ENCODE data around the gene PXMP2. TPM values are rescaled to one million over a fixed set of nuclear protein-coding genes. Genes with fewer than 3 reads are reported as not detected.
"Not testable (repeated sequence)": the region's sequence is repeated elsewhere in the genome, so short reads cannot be mapped to it uniquely, and the experiment has no call there.

PXMP2 gene
- total RNA-seq, 1 donor from 2014 or later = 9.0 TPM

DNA sequence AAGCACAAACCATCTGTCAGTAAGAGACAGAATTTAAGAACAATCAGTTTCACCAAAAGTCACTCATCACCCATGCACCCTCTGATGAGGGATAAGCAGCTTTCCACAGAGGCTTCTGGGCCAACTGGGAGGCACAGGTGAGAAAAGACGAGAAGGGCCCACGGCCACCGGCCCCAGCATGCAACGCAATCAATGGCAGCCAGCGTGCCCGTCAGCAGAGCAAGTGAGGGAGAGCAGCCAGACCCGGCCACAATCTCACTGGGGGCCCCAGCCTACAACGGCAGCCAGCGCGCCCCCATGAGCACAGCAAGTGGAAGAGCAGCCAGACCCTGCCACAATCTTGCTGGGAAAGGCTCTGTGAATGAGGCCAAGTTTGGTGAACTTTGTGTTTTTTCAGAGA, 60.9 kb downstream of the PXMP2 start:
- TF ChIP-seq, protein P1, sequence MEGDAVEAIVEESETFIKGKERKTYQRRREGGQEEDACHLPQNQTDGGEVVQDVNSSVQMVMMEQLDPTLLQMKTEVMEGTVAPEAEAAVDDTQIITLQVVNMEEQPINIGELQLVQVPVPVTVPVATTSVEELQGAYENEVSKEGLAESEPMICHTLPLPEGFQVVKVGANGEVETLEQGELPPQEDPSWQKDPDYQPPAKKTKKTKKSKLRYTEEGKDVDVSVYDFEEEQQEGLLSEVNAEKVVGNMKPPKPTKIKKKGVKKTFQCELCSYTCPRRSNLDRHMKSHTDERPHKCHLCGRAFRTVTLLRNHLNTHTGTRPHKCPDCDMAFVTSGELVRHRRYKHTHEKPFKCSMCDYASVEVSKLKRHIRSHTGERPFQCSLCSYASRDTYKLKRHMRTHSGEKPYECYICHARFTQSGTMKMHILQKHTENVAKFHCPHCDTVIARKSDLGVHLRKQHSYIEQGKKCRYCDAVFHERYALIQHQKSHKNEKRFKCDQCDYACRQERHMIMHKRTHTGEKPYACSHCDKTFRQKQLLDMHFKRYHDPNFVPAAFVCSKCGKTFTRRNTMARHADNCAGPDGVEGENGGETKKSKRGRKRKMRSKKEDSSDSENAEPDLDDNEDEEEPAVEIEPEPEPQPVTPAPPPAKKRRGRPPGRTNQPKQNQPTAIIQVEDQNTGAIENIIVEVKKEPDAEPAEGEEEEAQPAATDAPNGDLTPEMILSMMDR (IDR thresholded peaks at IDR 0.05; ENCODE audit: insufficient read depth, low read depth, low read length) = no peak
- TF ChIP-seq EZH2 (IDR thresholded peaks at IDR 0.05; ENCODE audit: insufficient read depth, low read length) = no peak
- Histone ChIP-seq H3K27me3 (ENCODE audit: insufficient read depth, low read length) (no peaks in the 10 kb centered on the region), H3K4me1 (ENCODE audit: insufficient read depth, low read length) (no peaks in the 10 kb centered on the region), H2AFZ (ENCODE audit: low read depth, low read length) (no peak overlapping the region), H3K27ac (ENCODE audit: low read depth, low read length) (no peak overlapping the region), H3K4me3 (ENCODE audit: insufficient read depth, low read depth, low read length) (no peak overlapping the region), H3K36me3 (ENCODE audit: insufficient read depth, low read length) (peaks cover 64% of the 10 kb centered on the region), H3K79me2 (ENCODE audit: insufficient read depth, low read length) (peaks cover 93% of the 10 kb centered on the region), H3K9me3 (ENCODE audit: insufficient read depth, low read depth, low read length) (no peaks in the 10 kb centered on the region), H3K4me2 (ENCODE audit: low read length) (no peak overlapping the region), H4K20me1 (ENCODE audit: insufficient read depth, low read length) (peaks cover 93% of the 10 kb centered on the region), H3K9ac (ENCODE audit: low read length) (no peak overlapping the region)
- H3K27me3 Mint-ChIP-seq (ENCODE audit: low read depth, unreplicated experiment) = no peaks in the 10 kb centered on the region
- DNase-seq (ENCODE audit: low read depth) (no peak), FAIRE-seq (no peak)
- peaks cover 2% of the 10 kb centered on the region for H3K4me1 Mint-ChIP-seq (ENCODE audit: low read depth, unreplicated experiment)
- peak overlapping the region; percentile 15 for H3K27ac Mint-ChIP-seq (ENCODE audit: unreplicated experiment)
- H3K9me3 Mint-ChIP-seq (ENCODE audit: unreplicated experiment) = no peaks in the 10 kb centered on the region
- peaks cover 11% of the 10 kb centered on the region for H3K36me3 Mint-ChIP-seq (ENCODE audit: low read depth, unreplicated experiment)
- no peak overlapping the region for H3K4me3 Mint-ChIP-seq (ENCODE audit: unreplicated experiment)

DNA sequence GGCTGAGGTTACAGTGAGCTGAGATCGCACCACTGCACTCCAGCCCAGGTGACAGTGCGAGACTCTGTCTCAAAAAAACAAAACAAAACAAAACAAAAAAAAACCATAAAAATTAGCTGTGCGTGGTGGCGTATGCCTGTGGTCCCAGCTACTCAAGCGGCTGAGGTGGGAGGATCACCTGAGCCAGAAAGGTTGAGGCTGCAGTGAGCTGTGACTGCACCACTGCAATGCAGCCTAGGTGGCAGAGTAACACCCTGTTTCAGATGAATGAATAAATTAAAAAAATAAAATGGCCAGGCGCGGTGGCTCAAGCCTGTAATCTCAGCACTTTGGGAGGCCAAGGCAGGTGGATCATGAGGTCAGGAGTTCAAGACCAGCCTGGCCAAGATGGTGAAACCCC, 66.3 kb downstream of the PXMP2 start:
- H3K27ac ChIP-seq (ENCODE audit: low read depth, low read length); H3K27ac Mint-ChIP-seq (ENCODE audit: unreplicated experiment); H3K36me3 Mint-ChIP-seq (ENCODE audit: low read depth, unreplicated experiment); H3K4me1 Mint-ChIP-seq (ENCODE audit: low read depth, unreplicated experiment); H3K27me3 ChIP-seq (ENCODE audit: insufficient read depth, low read length); H3K4me3 ChIP-seq (ENCODE audit: insufficient read depth, low read depth, low read length); H3K27me3 Mint-ChIP-seq (ENCODE audit: low read depth, unreplicated experiment); DNase-seq (ENCODE audit: low read depth); H3K4me2 ChIP-seq (ENCODE audit: low read length); H3K4me1 ChIP-seq (ENCODE audit: insufficient read depth, low read length); FAIRE-seq; H3K4me3 Mint-ChIP-seq (ENCODE audit: unreplicated experiment); H3K9ac ChIP-seq (ENCODE audit: low read length); H3K9me3 Mint-ChIP-seq (ENCODE audit: unreplicated experiment); H3K9me3 ChIP-seq (ENCODE audit: insufficient read depth, low read depth, low read length); H2AFZ ChIP-seq (ENCODE audit: low read depth, low read length): not testable (repeated sequence)
- H3K79me2 ChIP-seq (ENCODE audit: insufficient read depth, low read length) = peaks cover 94% of the 10 kb centered on the region
- H3K36me3 ChIP-seq (ENCODE audit: insufficient read depth, low read length) = peaks cover 48% of the 10 kb centered on the region
- H4K20me1 ChIP-seq (ENCODE audit: insufficient read depth, low read length) = peaks cover 88% of the 10 kb centered on the region

DNA sequence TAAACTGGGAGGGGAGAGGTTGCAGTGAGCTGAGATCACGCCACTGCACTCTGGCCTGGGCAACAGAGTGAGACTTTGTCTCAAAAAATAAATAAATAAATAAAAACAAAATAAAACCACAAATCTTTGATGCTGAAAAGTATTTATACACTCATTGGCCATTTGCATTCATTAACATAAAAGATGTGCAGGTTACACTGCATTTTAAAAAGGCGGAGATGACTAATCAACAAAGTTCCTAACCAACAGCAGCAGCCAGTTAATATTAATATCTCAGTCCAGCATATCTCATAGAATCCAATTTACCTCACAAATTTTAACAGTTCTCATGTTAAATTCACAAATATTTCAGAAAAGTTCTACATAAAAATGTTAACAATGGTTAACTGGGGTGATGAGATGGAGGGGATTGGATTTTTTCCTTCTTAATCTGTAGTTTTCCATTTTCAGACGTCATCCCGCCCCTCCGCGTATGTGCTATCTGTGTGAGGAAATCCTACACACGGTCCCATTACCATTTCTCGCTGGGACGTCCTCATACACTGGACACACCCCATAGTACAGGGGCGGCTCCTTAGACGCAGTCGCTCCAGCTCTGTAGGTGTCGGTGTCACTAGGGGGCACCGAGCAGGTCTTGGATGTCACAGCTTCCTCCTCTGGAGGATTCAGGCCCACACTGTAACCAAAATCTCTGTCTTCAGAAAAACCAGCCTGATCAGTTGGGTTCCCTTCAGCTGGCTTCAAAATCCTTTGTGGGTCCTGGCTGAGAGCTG, 67.0 kb downstream of the PXMP2 start:
- Histone ChIP-seq H3K27ac (ENCODE audit: low read depth, low read length) (no peak overlapping the region), H3K9me3 (ENCODE audit: insufficient read depth, low read depth, low read length) (no peaks in the 10 kb centered on the region), H2AFZ (ENCODE audit: low read depth, low read length) (no peak overlapping the region), H3K9ac (ENCODE audit: low read length) (no peak overlapping the region), H3K79me2 (ENCODE audit: insufficient read depth, low read length) (peaks cover 97% of the 10 kb centered on the region), H3K36me3 (ENCODE audit: insufficient read depth, low read length) (peaks cover 46% of the 10 kb centered on the region), H3K4me2 (ENCODE audit: low read length) (no peak overlapping the region), H3K27me3 (ENCODE audit: insufficient read depth, low read length) (no peaks in the 10 kb centered on the region), H3K4me3 (ENCODE audit: insufficient read depth, low read depth, low read length) (no peak overlapping the region), H4K20me1 (ENCODE audit: insufficient read depth, low read length) (peaks cover 87% of the 10 kb centered on the region), H3K4me1 (ENCODE audit: insufficient read depth, low read length) (peaks cover 3% of the 10 kb centered on the region)
- peaks cover 6% of the 10 kb centered on the region for H3K4me1 Mint-ChIP-seq (ENCODE audit: low read depth, unreplicated experiment)
- TF ChIP-seq, protein P1 (IDR thresholded peaks at IDR 0.05; ENCODE audit: insufficient read depth, low read depth, low read length) = no peak
- DNase-seq (ENCODE audit: low read depth) (no peak), FAIRE-seq (no peak)
- no peaks in the 10 kb centered on the region for H3K9me3 Mint-ChIP-seq (ENCODE audit: unreplicated experiment)
- H3K36me3 Mint-ChIP-seq (ENCODE audit: low read depth, unreplicated experiment) = peaks cover 6% of the 10 kb centered on the region
- peak overlapping the region; percentile 14 for H3K27ac Mint-ChIP-seq (ENCODE audit: unreplicated experiment)
- H3K27me3 Mint-ChIP-seq (ENCODE audit: low read depth, unreplicated experiment) = no peaks in the 10 kb centered on the region
- no peak overlapping the region for H3K4me3 Mint-ChIP-seq (ENCODE audit: unreplicated experiment)

Other genes starting within 250 kb of the PXMP2 start
- 36.6 and 43.8 TPM in 2 replicates for gene FBRSL1, start 197.4 kb upstream of the PXMP2 start, total RNA-seq
- not detected in 2 replicates for gene LRCOL1, start 77.0 kb upstream of the PXMP2 start, total RNA-seq
- not detected in 2 replicates for gene P2RX2, start 68.8 kb upstream of the PXMP2 start, total RNA-seq
- 11.9 and 15.4 TPM in 2 replicates for gene POLE, start 245 bp upstream of the PXMP2 start, total RNA-seq
- 33.3 and 43.4 TPM in 2 replicates for gene PGAM5, start 23.3 kb downstream of the PXMP2 start, total RNA-seq
- gene ANKLE2, start 74.2 kb downstream of the PXMP2 start, total RNA-seq = 123 and 140 TPM in 2 replicates
- gene GOLGA3, start 141.3 kb downstream of the PXMP2 start, total RNA-seq = 86.7 and 97.8 TPM in 2 replicates
- 60.4 and 66.6 TPM in 2 replicates for gene CHFR, start 200.0 kb downstream of the PXMP2 start, total RNA-seq

Data from astrocyte (in vitro differentiated cells and primary cell).